Prostate gland (tissue), 2 donors: ENCODE results near the gene ARHGAP26.

ENCODE experiments used
- POLR2A ChIP-seq: fragments of 450-650 bp; IDR thresholded peaks from one replicate; pipeline ENCODE4 v1.6.1; 2016; ENCODE audit warnings: antibody characterized with exemption, mild to moderate bottlenecking
- TF ChIP-seq, protein P1 (sequence below), 4 experiments: fragments of 200-600 bp in 2 of 4; fragments of 450-650 bp in 2 of 4; sonication (generic) in 2 of 4; IDR thresholded peaks; 1 replicate in 3 of 4; 2 replicates in 1 of 4; pipeline ENCODE4 v1.5.1; 2016 to 2019; ENCODE audit warnings: antibody characterized with exemption in 4 of 4, mild to moderate bottlenecking in 2 of 4, moderate library complexity in 2 of 4

DNA sequence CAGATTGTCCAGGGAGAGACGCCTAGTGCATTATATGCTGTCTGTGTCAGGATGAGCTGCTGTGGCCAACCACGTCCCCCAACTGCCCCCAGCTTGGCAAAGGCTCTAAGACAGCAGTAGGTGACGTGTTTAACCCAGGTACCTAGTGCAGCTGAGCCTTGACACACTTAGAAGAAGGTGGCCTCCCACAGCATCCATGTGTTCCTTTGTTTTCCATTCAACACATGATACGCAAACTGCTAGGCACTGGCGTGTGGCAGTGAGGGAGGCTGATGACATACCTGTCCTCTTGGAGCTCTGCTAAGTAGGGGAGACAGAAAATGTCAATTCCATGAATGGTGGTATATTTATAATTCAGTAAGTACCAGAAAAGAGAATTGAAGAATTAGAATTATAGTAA is 341.6 kb downstream of the ARHGAP26 start:
- TF ChIP-seq POLR2A = no peak
- TF ChIP-seq, protein P1, sequence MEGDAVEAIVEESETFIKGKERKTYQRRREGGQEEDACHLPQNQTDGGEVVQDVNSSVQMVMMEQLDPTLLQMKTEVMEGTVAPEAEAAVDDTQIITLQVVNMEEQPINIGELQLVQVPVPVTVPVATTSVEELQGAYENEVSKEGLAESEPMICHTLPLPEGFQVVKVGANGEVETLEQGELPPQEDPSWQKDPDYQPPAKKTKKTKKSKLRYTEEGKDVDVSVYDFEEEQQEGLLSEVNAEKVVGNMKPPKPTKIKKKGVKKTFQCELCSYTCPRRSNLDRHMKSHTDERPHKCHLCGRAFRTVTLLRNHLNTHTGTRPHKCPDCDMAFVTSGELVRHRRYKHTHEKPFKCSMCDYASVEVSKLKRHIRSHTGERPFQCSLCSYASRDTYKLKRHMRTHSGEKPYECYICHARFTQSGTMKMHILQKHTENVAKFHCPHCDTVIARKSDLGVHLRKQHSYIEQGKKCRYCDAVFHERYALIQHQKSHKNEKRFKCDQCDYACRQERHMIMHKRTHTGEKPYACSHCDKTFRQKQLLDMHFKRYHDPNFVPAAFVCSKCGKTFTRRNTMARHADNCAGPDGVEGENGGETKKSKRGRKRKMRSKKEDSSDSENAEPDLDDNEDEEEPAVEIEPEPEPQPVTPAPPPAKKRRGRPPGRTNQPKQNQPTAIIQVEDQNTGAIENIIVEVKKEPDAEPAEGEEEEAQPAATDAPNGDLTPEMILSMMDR (IDR thresholded peaks at IDR 0.05) = no peak
